ENCODE data around the gene MTFR1L. TPM values are rescaled to one million over a fixed set of nuclear protein-coding genes. Genes with fewer than 3 reads are reported as not detected.
"Not testable (repeated sequence)": the region's sequence is repeated elsewhere in the genome, so short reads cannot be mapped to it uniquely, and the experiment has no call there.

Gene MTFR1L
- total and polyA plus RNA-seq, 11 donors = 123 to 319 (median 213) TPM

DNA sequence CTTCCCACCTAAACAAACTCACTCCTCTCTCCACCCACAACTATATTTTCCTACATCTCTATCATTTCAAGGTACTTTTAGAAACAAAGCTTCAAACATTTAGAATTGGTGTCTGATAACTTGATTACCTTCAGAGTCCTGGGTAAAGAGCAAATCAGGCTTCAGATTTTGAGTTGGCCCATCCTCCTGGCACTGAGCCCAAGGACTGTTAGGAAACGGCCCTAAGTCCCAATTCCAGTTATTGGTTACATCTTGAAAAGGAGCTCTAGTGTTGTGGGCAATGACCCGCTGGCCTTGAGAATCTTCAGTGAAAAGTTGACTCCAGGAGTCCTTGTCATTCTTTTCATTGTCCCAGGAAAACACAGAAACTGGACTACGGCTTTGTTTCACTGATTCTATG lies 15.1 kb downstream of the MTFR1L start:
- TF ChIP-seq POLR2A (IDR thresholded peaks at IDR 0.05) = no peak
- TF ChIP-seq, protein P1, sequence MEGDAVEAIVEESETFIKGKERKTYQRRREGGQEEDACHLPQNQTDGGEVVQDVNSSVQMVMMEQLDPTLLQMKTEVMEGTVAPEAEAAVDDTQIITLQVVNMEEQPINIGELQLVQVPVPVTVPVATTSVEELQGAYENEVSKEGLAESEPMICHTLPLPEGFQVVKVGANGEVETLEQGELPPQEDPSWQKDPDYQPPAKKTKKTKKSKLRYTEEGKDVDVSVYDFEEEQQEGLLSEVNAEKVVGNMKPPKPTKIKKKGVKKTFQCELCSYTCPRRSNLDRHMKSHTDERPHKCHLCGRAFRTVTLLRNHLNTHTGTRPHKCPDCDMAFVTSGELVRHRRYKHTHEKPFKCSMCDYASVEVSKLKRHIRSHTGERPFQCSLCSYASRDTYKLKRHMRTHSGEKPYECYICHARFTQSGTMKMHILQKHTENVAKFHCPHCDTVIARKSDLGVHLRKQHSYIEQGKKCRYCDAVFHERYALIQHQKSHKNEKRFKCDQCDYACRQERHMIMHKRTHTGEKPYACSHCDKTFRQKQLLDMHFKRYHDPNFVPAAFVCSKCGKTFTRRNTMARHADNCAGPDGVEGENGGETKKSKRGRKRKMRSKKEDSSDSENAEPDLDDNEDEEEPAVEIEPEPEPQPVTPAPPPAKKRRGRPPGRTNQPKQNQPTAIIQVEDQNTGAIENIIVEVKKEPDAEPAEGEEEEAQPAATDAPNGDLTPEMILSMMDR (IDR thresholded peaks at IDR 0.05) = no peak
- Histone ChIP-seq H3K9me3 (no peaks in the 10 kb centered on the region), H3K27ac (no peak overlapping the region), H3K27me3 (no peaks in the 10 kb centered on the region), H3K36me3 (peaks cover 0 to 62% (median 44%) of the 10 kb centered on the region in 9 donors), H3K4me3 (no peak overlapping the region), H3K4me1 (peaks cover 0 to 15% (median 5%) of the 10 kb centered on the region in 12 donors)
- DNase-seq (no peak), ATAC-seq (no peak)
- 60 to 72% (median 67%) methylated on average over 3 of the region's 3 CpGs for WGBS, 4 donors
- intact Hi-C loops (cut with DNase I) = loop anchor here in 2 of 10 donors (10.0 kb wide), 1 partner anchor 160 kb away; the partner anchor contains the start of gene PAFAH2 (in 2 of the 2)

DNA sequence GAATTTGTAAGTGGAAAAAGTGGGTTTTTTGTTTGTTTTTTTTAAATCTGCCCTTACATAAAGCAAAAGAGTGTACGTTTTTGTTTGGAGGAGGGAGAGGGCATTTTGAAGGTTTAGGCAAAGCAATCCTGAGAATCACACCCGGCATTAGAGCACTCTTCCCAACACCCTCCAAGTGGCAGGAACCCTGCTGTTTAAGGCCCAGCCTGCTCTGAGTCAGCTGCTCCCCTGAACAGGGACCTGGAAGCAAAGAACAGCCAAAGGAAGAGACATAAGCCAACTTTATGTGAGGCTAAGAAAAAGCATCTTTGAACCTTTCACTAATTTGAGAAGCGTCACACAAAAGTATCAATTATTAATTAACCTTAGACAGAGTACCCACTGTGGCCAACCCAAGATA lies 16.9 kb downstream of the MTFR1L start:
- peaks cover 0 to 15% (median 5%) of the 10 kb centered on the region in 12 donors for H3K4me1 ChIP-seq
- H3K36me3 ChIP-seq = peaks cover 0 to 44% (median 26%) of the 10 kb centered on the region in 9 donors
- no peaks in the 10 kb centered on the region for H3K9me3 ChIP-seq
- no peak for DNase-seq
- TF ChIP-seq, protein P1 (IDR thresholded peaks at IDR 0.05) = no peak
- TF ChIP-seq POLR2A (IDR thresholded peaks at IDR 0.05) = no peak
- H3K27me3 ChIP-seq = no peaks in the 10 kb centered on the region
- 59 to 71% (median 62%) methylated on average over 3 of the region's 3 CpGs for WGBS, 4 donors
- no peak overlapping the region for H3K27ac ChIP-seq
- no peak overlapping the region for H3K4me3 ChIP-seq
- ATAC-seq = peak in 1 of 4 donors; percentile 37
- intact Hi-C loops (cut with DNase I) = loop anchor here in 2 of 10 donors (10.0 kb wide), 1 partner anchor 158 kb away; the partner anchor contains the start of gene PAFAH2 (in 2 of the 2)

DNA sequence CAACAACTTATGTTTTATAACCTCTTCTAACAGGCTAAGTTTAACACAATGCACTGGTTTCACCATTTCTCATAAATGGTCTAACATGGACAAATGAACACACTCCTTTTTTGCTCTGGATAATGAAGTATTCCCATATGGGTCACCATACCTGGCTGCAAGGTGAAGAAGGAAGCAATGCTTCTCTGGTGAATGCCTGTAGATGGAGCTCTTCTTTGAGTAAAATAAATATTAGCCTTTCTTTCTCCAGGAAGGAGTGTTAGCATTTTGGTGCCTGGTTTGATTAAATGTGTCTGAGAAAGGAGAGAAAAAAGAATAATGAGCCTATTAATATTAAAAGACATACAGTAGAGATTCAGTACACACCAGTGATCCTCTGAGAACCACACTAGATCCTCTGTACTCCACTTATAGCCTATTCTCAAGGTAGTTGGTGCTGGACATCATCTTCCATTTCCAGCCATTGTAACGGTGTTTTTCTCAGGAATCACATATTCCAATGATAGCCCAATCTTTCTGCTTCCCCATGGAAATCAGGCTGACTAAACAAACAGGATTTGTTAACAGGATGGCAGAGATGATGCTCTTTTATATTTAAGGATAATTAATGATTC lies 17.6 kb downstream of the MTFR1L start:
- Histone ChIP-seq H3K27ac (no peak overlapping the region), H3K27me3 (no peaks in the 10 kb centered on the region)

DNA sequence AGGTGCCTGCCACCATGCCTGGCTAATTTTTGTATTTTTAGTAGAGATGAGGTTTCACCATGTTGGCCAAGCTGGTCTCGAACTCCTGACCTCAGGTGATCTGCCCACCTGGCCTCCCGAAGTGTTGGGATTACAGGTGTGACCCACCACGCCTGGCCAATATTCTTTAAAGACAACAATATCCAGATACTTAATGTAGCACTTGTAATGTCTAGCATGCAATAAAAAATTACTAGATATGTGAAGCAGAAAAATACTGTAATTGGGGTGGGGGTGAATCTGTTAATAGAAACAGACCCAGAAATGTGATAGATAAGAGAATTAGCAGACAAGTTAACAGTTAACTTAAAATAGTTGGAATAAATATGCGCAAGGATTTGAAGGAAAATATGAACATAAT lies 20.1 kb downstream of the MTFR1L start:
- DNase-seq, ATAC-seq, H3K9me3 ChIP-seq, H3K4me3 ChIP-seq, H3K27ac ChIP-seq, H3K27me3 ChIP-seq: not testable (repeated sequence)
- intact Hi-C loops (cut with DNase I) = loop anchor here in 2 of 10 donors (10.0 kb wide), 1 partner anchor 155 kb away; the partner anchor contains the start of gene PAFAH2 (in 2 of the 2)
- WGBS, 4 donors = 94 to 98% (median 97%) methylated on average over 4 of the region's 4 CpGs
- H3K4me1 ChIP-seq = peaks cover 0 to 13% (median 6%) of the 10 kb centered on the region in 12 donors
- H3K36me3 ChIP-seq = peaks cover 0 to 13% (median 0%) of the 10 kb centered on the region in 9 donors

More for the DNA sequence above, 17.6 kb downstream of the MTFR1L start:
- Histone ChIP-seq H3K4me1 (peaks cover 0 to 13% (median 5%) of the 10 kb centered on the region in 12 donors), H3K36me3 (peaks cover 0 to 37% (median 19%) of the 10 kb centered on the region in 9 donors), H3K9me3 (no peaks in the 10 kb centered on the region), H3K4me3 (no peak overlapping the region)
- TF ChIP-seq POLR2A (IDR thresholded peaks at IDR 0.05) = no peak
- TF ChIP-seq, protein P1 (IDR thresholded peaks at IDR 0.05) = peak in 5 of 12 donors; percentile 6 to 31 (median 16)
- ATAC-seq (no peak), DNase-seq (no peak)
- WGBS, 4 donors = 86 to 89% (median 88%) methylated on average over 1 of the region's 1 CpG
- intact Hi-C loops (cut with DNase I) = loop anchor here in 2 of 10 donors (10.0 kb wide), 1 partner anchor 157 kb away; the partner anchor contains the start of gene PAFAH2 (in 2 of the 2)

Data from heart left ventricle (tissue), 16 donors.